CD4-positive, alpha-beta memory T cell (primary cell): ENCODE results near the gene CGNL1. TPM values are rescaled to one million over a fixed set of nuclear protein-coding genes. Genes with fewer than 3 reads are reported as not detected.

Source experiments
- CTCF ChIA-PET: fragments of 350-600 bp; sonication (Branson Sonifier 250); formaldehyde crosslinking; loops from one replicate; lab custom pipeline; 2021; ENCODE audit warnings: inconsistent platforms; ENCODE audit not compliant: partially characterized antibody; lab: Charles Lee
- POLR2A ChIA-PET: fragments of 350-600 bp; sonication (Branson Sonifier 250); formaldehyde crosslinking; loops from one replicate; lab custom pipeline; 2021; ENCODE audit not compliant: partially characterized antibody; lab: Charles Lee
- DNase-seq, 5 donors: peaks; one replicate each; pipeline versions ENCODE4 v3.0.0 to v3.0.0-alpha.2; 2020 to 2022; ENCODE audit warnings: mixed read lengths in 1 of 5
- H3K27ac ChIP-seq: one replicate; pipeline ENCODE4 v1.7.0; 2013; ENCODE audit warnings: low read depth, low read length
- H3K27me3 ChIP-seq: 2 replicates; pipeline ENCODE4 v1.7.0; 2013; ENCODE audit warnings: mild to moderate bottlenecking, low read length, moderate library complexity; ENCODE audit not compliant: insufficient read depth
- H3K36me3 ChIP-seq: 2 replicates; pipeline ENCODE4 v1.7.0; 2013; ENCODE audit warnings: mild to moderate bottlenecking, low read length, moderate library complexity; ENCODE audit not compliant: insufficient read depth
- H3K4me1 ChIP-seq: 2 replicates; pipeline ENCODE4 v1.7.0; 2013; ENCODE audit warnings: mild to moderate bottlenecking, low read length, moderate library complexity; ENCODE audit not compliant: insufficient read depth
- H3K4me3 ChIP-seq, 2 donors: one replicate each; pipeline ENCODE4 v1.7.0; 2013; ENCODE audit warnings: low read length in 2 of 2, mild to moderate bottlenecking in 1 of 2
- H3K9me3 ChIP-seq, 2 donors: one replicate each; pipeline ENCODE4 v1.7.0; 2013; ENCODE audit warnings: low read length in 2 of 2, control low read depth in 1 of 2; ENCODE audit not compliant: control insufficient read depth in 1 of 2
- H3K27ac Mint-ChIP-seq, 7 donors: one replicate each; pipeline ENCODE4 v1.8.0; 2020 to 2021; ENCODE audit warnings: mixed read lengths in 7 of 7, mild to moderate bottlenecking in 6 of 7, inconsistent platforms in 3 of 7, moderate library complexity in 3 of 7
- H3K27me3 Mint-ChIP-seq, 2 donors: one replicate each; pipeline ENCODE4 v1.8.0; 2020 to 2021; ENCODE audit warnings: mixed read lengths in 2 of 2
- H3K36me3 Mint-ChIP-seq, 2 donors: one replicate each; pipeline ENCODE4 v1.8.0; 2020 to 2021; ENCODE audit warnings: mixed read lengths in 2 of 2, inconsistent platforms in 1 of 2, mild to moderate bottlenecking in 1 of 2
- H3K4me1 Mint-ChIP-seq, 4 donors: one replicate each; pipeline ENCODE4 v1.8.0; 2020 to 2021; ENCODE audit warnings: mixed read lengths in 4 of 4, mild to moderate bottlenecking in 1 of 4
- H3K4me3 Mint-ChIP-seq, 8 donors: one replicate each; pipeline ENCODE4 v1.8.0; 2020 to 2021; ENCODE audit warnings: mixed read lengths in 8 of 8, mild to moderate bottlenecking in 7 of 8, moderate library complexity in 6 of 8, inconsistent platforms in 3 of 8
- H3K9me3 Mint-ChIP-seq, 8 donors: one replicate each; pipeline ENCODE4 v1.8.0; 2020 to 2021; ENCODE audit warnings: mixed read lengths in 8 of 8, mild to moderate bottlenecking in 5 of 8, inconsistent platforms in 3 of 8, moderate library complexity in 1 of 8
- intact Hi-C: fragments of 100-400 bp; cut with micrococcal nuclease; formaldehyde crosslinking; loops from one replicate; pipeline ENCODE4 v1.15.1; 2023
- polyA plus RNA-seq, 2 donors: library from polyadenylated mRNA; unstranded; fragments of 300-500 nt; fragmentation: Illumina TruSeq; gene quantifications; one replicate each; pipeline ENCODE4 v1.2.3, GENCODE V29; 2021
- total RNA-seq, 2 experiments: library from RNA; stranded (reverse); gene quantifications; one replicate each; pipeline ENCODE4 v1.2.3, GENCODE V29; 2021

Gene CGNL1
- total and polyA plus RNA-seq, 4 experiments from 2014 or later = not detected

- intact Hi-C loops = no loop called here
- H3K27ac ChIP-seq = no peak overlapping the region
- no peak overlapping the region for H3K4me3 ChIP-seq
- Mint-ChIP-seq H3K4me1 (no peaks in the 10 kb centered on the region), H3K27ac (no peak overlapping the region), H3K36me3 (no peaks in the 10 kb centered on the region), H3K9me3 (no peaks in the 10 kb centered on the region), H3K4me3 (no peak overlapping the region), H3K27me3 (peaks cover 2 to 6% of the 10 kb centered on the region in 2 donors)
- no peaks in the 10 kb centered on the region for H3K9me3 ChIP-seq
- ChIA-PET POLR2A (no interaction called here), CTCF (no interaction called here)
- DNase-seq = no peak
- H3K4me1 ChIP-seq = no peaks in the 10 kb centered on the region
- H3K27me3 ChIP-seq = no peaks in the 10 kb centered on the region
- no peaks in the 10 kb centered on the region for H3K36me3 ChIP-seq
Observed at GRCh38 chr15:57393061-57393460, 16.8 kb downstream of the CGNL1 start.

GRCh38 chr15:57395292-57395691 lies 19.0 kb downstream of the CGNL1 start:
- POLR2A ChIA-PET = no interaction called here
- Mint-ChIP-seq H3K9me3 (no peaks in the 10 kb centered on the region), H3K27me3 (peaks cover 0 to 5% of the 10 kb centered on the region in 2 donors), H3K4me1 (no peaks in the 10 kb centered on the region), H3K27ac (no peak overlapping the region), H3K4me3 (no peak overlapping the region), H3K36me3 (no peaks in the 10 kb centered on the region)
- no peak overlapping the region for H3K27ac ChIP-seq
- no peak for DNase-seq
- no peaks in the 10 kb centered on the region for H3K27me3 ChIP-seq
- no peak overlapping the region for H3K4me3 ChIP-seq
- CTCF ChIA-PET = interaction anchor here (1.3 kb wide), 1 partner anchor 55 kb away, joined by 3 read pairs; no protein-coding TSS in a partner anchor
- H3K9me3 ChIP-seq = no peaks in the 10 kb centered on the region
- no peaks in the 10 kb centered on the region for H3K36me3 ChIP-seq
- intact Hi-C loops = no loop called here
- no peaks in the 10 kb centered on the region for H3K4me1 ChIP-seq

- POLR2A ChIA-PET = no interaction called here
Observed at GRCh38 chr15:57398336-57398735, 22.0 kb downstream of the CGNL1 start.

GRCh38 chr15:57401546-57401945 lies 25.2 kb downstream of the CGNL1 start:
- POLR2A ChIA-PET = no interaction called here

More at GRCh38 chr15:57398336-57398735, 22.0 kb downstream of the CGNL1 start:
- intact Hi-C loops = no loop called here
- H3K27ac ChIP-seq = no peak overlapping the region
- Mint-ChIP-seq H3K9me3 (peaks cover 0 to 3% (median 0%) of the 10 kb centered on the region in 8 donors), H3K4me3 (no peak overlapping the region), H3K27me3 (peaks cover 0 to 3% of the 10 kb centered on the region in 2 donors), H3K27ac (no peak overlapping the region), H3K36me3 (no peaks in the 10 kb centered on the region), H3K4me1 (no peaks in the 10 kb centered on the region)
- no peak overlapping the region for H3K4me3 ChIP-seq
- no peaks in the 10 kb centered on the region for H3K4me1 ChIP-seq
- no peaks in the 10 kb centered on the region for H3K27me3 ChIP-seq
- CTCF ChIA-PET = no interaction called here
- no peak for DNase-seq
- no peaks in the 10 kb centered on the region for H3K36me3 ChIP-seq
- H3K9me3 ChIP-seq = no peaks in the 10 kb centered on the region

GRCh38 chr15:57403017-57403416 lies 26.7 kb downstream of the CGNL1 start:
- no peak overlapping the region for H3K4me3 ChIP-seq
- intact Hi-C loops = no loop called here
- H3K27me3 Mint-ChIP-seq = peaks cover 2 to 7% of the 10 kb centered on the region in 2 donors
- CTCF ChIA-PET = no interaction called here
- POLR2A ChIA-PET = no interaction called here
- H3K27me3 ChIP-seq = no peaks in the 10 kb centered on the region
- H3K27ac ChIP-seq = no peak overlapping the region
- H3K4me3 Mint-ChIP-seq = no peak overlapping the region
- no peaks in the 10 kb centered on the region for H3K9me3 ChIP-seq
- peaks cover 0 to 3% (median 0%) of the 10 kb centered on the region in 8 donors for H3K9me3 Mint-ChIP-seq
- no peaks in the 10 kb centered on the region for H3K4me1 Mint-ChIP-seq
- no peak overlapping the region for H3K27ac Mint-ChIP-seq
- no peaks in the 10 kb centered on the region for H3K36me3 ChIP-seq
- no peaks in the 10 kb centered on the region for H3K36me3 Mint-ChIP-seq
- H3K4me1 ChIP-seq = no peaks in the 10 kb centered on the region
- DNase-seq = no peak

More at GRCh38 chr15:57401546-57401945, 25.2 kb downstream of the CGNL1 start:
- intact Hi-C loops = no loop called here
- Mint-ChIP-seq H3K36me3 (no peaks in the 10 kb centered on the region), H3K27me3 (peaks cover 2 to 7% of the 10 kb centered on the region in 2 donors), H3K9me3 (peaks cover 0 to 3% (median 0%) of the 10 kb centered on the region in 8 donors), H3K27ac (no peak overlapping the region), H3K4me1 (no peaks in the 10 kb centered on the region), H3K4me3 (no peak overlapping the region)
- Histone ChIP-seq H3K27me3 (no peaks in the 10 kb centered on the region), H3K9me3 (no peaks in the 10 kb centered on the region), H3K27ac (no peak overlapping the region), H3K36me3 (no peaks in the 10 kb centered on the region), H3K4me1 (no peaks in the 10 kb centered on the region), H3K4me3 (no peak overlapping the region)
- CTCF ChIA-PET = no interaction called here
- no peak for DNase-seq

GRCh38 chr15:57403566-57404325 lies 27.4 kb downstream of the CGNL1 start:
- Histone ChIP-seq H3K27me3 (no peaks in the 10 kb centered on the region), H3K36me3 (no peaks in the 10 kb centered on the region), H3K4me1 (no peaks in the 10 kb centered on the region), H3K27ac (no peak overlapping the region), H3K4me3 (no peak overlapping the region), H3K9me3 (no peaks in the 10 kb centered on the region)
- H3K27ac Mint-ChIP-seq = no peak overlapping the region
- H3K4me3 Mint-ChIP-seq = no peak overlapping the region
- ChIA-PET CTCF (no interaction called here), POLR2A (no interaction called here)
- H3K36me3 Mint-ChIP-seq = no peaks in the 10 kb centered on the region
- intact Hi-C loops = no loop called here
- no peak for DNase-seq
- peaks cover 0 to 3% (median 0%) of the 10 kb centered on the region in 8 donors for H3K9me3 Mint-ChIP-seq
- H3K27me3 Mint-ChIP-seq = peaks cover 2 to 7% of the 10 kb centered on the region in 2 donors
- H3K4me1 Mint-ChIP-seq = no peaks in the 10 kb centered on the region

- Histone ChIP-seq H3K4me3 (no peak overlapping the region), H3K9me3 (no peaks in the 10 kb centered on the region), H3K27ac (no peak overlapping the region), H3K36me3 (no peaks in the 10 kb centered on the region), H3K27me3 (no peaks in the 10 kb centered on the region), H3K4me1 (no peaks in the 10 kb centered on the region)
- no peak overlapping the region for H3K27ac Mint-ChIP-seq
- intact Hi-C loops = no loop called here
- ChIA-PET CTCF (no interaction called here), POLR2A (no interaction called here)
- H3K4me1 Mint-ChIP-seq = no peaks in the 10 kb centered on the region
- H3K9me3 Mint-ChIP-seq = peaks cover 0 to 6% (median 0%) of the 10 kb centered on the region in 8 donors
- no peaks in the 10 kb centered on the region for H3K36me3 Mint-ChIP-seq
- H3K4me3 Mint-ChIP-seq = no peak overlapping the region
- peaks cover 7 to 11% of the 10 kb centered on the region in 2 donors for H3K27me3 Mint-ChIP-seq
- no peak for DNase-seq
Observed at GRCh38 chr15:57405133-57405532, 28.8 kb downstream of the CGNL1 start.
